Measurements from ENCODE around the gene BOLA1.
A peak's percentile ranks its signal among the peaks of the same experiment; 100 is the strongest.
"Not testable (repeated sequence)": the region's sequence is repeated elsewhere in the genome, so short reads cannot be mapped to it uniquely, and the experiment has no call there.

BOLA1 gene

DNA sequence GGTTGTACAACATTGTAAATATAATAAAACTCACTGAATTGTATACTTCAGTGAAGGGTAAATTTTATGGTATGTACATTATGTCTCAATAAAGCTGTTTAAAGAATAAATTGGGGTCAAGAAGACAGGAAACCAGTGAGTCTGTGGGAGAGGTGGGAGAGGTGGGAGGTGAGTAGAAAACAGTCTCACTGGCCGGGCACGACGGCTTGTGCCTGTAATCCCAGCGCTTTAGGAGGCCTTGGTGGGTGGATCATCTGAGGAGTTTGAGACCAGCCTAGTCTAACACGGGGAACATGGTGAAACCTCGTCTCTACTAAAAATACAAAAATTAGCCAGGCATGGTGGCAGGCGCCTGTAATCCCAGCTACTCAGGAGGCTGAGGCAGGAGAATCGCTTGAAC, 33.1 kb downstream of the BOLA1 start:
- no peak for DNase-seq

DNA sequence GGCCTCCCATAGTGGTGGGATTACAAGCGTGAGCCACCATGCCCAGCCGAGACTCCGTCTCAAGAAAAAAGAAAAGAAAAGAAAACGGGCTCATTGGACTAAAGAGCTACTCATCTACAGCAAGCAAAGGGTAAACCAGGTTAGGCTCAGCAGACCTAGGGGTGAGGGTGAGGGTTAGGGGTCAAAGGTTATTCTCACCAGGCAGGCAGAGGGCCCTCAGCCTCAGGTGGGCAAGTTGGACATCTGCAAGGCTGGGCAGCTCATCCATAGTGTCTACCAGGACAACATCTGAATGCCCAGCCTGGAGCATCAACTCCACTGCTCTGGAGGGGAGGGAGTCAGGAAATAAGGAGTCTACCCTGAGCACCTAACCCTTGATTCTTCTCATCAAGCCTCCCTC, 33.8 kb downstream of the BOLA1 start:
- DNase-seq: no peak

DNA sequence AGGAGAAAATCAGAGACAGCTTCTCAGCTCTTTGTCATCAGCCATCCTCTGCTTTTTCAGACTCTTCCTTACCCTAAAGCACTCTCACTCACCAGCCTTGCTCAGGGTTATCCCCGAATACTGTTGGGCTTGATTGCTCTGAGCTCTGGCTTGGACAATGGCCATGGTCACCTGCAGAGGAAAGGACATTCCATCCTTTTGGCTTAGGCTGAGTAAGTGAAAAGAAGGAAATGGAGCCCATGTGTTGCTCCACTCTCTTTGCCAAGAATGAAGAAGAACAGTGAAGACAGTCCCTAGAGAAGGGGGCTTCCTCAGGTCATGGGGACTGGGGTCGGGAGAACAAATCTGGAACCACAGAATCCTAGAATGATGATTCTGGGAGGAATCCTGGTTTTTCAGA, 35.0 kb downstream of the BOLA1 start:
- DNase-seq: no peak

DNA sequence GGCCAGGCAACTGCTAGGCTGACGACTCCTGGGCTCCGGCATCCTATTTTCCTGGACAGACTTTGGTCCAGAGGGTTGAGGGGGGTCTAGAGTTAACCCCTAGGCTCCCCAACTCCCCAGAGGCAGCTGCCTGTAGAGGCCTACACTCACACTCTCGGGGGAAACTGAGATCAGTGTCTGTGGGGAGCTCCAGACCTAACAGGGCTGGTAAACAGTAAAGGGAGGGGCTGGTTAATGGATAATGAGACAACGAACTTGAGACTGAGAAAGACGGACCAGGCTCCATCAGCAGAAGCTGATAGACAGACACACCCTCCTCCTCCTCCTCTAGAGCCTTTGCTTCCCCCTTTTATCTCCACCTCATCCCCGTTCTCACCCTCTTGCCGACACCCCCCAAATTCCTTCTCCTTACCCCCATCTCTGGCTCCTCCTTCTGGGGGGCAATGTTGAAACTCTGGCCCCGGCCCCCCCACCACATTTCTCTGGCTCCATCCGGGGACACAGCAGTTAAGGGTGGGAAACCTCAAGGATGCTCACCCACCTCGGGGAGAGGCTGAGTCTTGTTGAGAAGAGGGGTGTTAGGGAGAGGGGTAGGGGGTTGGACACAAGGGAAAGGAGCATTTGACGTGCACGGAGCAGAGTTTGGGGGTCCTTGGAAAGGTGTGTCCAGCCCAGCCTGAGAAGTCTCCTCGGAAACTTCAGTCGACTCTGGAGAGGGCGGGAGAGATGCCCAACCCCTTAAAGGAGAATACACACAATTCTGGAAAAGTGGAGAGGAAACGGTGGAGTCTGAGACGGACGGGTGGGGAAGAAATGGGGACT, 37.0 kb downstream of the BOLA1 start, which contains the start of gene MTMR11:
MTMR11 (minus strand) TSS at position 710 of the 822 bp plus-strand sequence; CDS start at position 478, 232 bp downstream.
- DNase-seq: peak in 1 of 2 donors; percentile 7

DNA sequence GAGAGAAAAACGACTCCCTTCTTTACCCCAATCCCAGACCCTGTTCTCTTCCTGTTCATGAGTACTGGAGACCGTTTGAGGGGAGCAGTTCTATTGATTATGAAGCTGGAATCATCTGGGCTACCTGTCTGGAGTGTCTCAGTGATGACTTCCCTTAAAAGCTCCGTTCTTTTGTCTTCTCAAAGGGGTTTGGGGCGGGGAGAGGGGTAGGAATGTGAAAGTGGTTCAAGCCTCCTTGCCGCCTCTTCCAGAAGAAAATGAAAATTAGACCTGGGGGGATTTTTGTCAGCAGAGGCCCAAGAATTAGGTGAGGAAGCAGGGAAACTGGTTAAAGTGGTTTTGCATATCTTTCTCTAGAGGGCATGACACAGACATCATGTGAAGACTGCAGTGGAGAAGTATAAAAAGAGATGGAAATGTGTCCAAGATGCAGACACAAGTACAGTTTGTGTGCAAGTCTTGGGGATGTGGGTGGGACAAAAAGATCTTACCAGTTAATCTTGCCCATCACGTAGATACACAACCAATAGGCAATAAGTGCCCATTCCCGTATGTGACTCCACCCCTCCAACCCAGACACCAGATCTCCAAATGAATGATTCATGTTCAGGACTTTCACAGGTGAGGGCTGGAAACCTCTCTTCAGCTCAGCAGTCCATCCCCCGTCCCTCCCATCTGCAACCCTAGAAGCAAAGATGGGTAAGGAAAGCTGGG, 37.8 kb downstream of the BOLA1 start:
- DNase-seq: peak in 1 of 2 donors; percentile 14

DNA sequence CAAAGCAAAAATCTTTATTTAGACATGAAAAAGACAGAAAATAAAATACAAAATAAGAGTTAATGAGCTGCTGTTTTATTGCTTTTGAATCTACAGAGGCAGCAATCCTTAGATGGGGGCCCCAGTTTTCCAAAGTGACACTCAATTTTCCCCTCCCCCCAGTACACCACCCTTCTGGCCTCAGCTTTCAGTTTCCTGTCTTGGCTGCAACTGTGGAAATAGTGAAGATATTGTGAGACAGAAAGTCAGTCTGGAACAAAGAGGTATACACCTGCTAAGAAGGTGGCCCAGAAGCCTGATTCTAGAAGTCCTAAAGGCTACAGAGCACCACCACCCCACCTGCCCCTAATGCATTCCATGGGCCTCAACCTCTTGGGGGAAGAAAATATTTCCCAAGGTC, 38.4 kb downstream of the BOLA1 start:
- no peak for DNase-seq

DNA sequence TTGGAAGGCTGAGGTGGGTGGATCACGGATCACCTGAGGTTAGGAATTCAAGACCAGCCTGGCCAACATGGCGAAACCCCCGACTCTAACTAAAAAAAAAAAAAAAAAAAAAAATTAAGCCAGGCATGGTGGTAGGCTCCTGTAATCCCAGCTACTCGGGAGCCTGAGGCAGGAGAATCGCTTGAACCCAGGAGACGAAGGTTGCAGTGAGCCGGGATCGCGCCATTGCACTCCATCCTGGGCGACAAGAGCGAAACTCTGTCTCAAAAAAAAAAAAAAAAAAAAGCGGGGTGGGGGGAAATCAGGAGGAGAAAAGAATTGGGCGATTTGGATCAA, 39.3 kb downstream of the BOLA1 start:
- DNase-seq: not testable (repeated sequence)

DNA sequence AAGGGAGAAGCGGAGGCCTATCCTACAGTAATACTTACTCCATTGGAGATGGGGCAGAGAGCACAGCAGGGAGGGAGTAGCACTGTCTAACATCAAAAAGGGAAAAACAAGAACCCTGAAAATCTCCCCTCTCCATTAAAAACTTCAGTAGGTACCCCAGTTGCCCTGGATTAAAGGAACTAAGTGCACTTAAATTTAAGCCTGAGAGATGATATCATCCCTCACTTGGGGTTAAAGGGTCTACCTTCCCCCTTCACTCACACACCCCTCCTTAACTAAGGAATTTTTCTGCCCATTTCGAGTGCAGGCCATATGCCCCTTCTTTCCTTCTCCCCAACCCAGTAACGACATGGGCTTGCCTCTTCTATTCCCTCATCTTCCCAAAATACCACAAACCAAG, 41.1 kb downstream of the BOLA1 start:
- DNase-seq: no peak

DNA sequence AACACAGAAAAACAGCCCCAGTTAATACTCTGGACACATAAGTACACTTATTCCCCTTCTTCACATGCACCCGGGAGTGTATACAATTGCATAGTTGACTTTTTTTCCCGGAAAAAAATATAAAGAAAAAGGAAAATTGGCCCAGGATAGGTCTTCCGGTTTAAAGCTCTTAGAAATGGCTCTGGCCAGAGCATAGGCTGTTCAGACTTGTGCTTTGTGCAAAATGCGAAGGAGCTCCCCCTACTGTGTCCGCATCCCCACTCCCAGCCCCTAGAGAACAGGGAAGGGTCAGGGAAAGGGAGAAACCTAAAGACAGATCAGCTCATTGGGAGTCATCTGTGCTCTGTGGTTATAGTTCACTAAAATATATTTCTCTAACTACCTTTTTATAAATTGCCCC, 42.8 kb downstream of the BOLA1 start:
- DNase-seq: peak in 1 of 2 donors; percentile 43

DNA sequence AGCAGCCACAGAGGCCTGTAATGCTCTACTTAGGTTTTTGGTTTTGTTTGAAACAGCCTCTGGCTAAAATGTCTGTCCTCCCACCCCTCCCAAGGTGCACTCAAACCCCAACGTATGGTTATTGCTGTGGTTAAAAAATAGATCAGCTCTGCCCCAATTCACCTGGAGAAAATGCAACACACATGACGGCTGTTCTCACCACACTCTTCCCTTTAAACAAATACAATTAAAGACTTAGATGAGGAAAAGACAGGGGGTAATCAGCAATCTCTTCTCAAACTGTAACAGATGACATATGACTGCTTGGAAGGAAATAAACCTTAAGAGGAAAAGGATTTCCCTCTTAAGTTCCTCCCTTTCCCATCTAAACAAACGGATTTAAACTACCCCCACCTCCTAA, 43.5 kb downstream of the BOLA1 start:
- no peak for DNase-seq

DNA sequence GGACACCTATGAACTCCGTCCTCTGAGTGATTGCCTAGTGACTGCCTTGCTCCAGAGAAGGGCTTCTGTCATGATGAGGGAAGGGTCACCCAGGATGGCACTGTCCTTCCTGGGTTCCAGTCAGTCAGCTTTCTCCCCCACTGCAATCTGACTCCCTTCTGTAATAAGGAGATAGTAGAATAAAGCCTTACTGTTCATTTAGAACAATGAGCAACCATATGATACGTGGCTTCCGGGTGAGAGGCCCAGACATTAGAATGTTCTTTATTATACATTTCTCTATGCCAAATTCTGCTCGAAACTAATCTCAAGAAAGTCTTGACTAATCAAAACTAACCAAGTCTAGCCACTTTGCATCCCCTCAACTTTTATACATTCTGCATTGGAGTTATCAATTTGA, 45.8 kb downstream of the BOLA1 start:
- DNase-seq: no peak

DNA sequence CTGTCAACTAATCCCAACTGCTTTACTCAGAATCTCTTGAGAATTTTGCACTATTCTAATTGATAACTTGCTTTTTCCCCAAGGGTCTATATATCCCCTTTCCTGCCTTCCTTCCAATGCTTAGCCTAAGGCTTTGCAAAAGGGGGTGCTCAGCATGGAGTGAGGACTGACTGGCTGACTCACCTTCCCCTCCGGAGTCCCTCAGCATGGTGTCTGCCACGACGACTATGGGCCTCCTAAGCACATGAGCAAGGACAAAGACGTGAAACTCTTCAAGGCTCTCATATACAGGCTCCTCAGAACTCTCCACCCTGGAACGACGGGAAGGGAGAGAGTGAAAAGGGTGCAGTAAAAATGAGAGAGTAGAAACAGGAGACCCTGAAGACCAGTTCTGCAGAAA, 50.5 kb downstream of the BOLA1 start:
- DNase-seq: no peak
